Subcutaneous adipose tissue (tissue), 4 donors: ENCODE data around the gene DUS2. TPM values are rescaled to one million over a fixed set of nuclear protein-coding genes. Genes with fewer than 3 reads are reported as not detected.

Experiments used
- CTCF ChIP-seq: fragments of 450-650 bp; IDR thresholded peaks from one replicate; pipeline ENCODE4 v1.5.1; 2016; ENCODE audit warnings: low read depth, mild to moderate bottlenecking, control low read depth, antibody characterized with exemption, moderate library complexity
- total RNA-seq, 4 donors: library from RNA; depleted of rRNA; stranded (reverse); fragments of >200 nt; gene quantifications; one replicate each; pipeline ENCODE4 v1.1.0, GENCODE V29; 2016

DUS2 gene
- total RNA-seq, 4 donors from 2014 or later, result 6.4 to 19.8 (median 9.8) TPM

DNA sequence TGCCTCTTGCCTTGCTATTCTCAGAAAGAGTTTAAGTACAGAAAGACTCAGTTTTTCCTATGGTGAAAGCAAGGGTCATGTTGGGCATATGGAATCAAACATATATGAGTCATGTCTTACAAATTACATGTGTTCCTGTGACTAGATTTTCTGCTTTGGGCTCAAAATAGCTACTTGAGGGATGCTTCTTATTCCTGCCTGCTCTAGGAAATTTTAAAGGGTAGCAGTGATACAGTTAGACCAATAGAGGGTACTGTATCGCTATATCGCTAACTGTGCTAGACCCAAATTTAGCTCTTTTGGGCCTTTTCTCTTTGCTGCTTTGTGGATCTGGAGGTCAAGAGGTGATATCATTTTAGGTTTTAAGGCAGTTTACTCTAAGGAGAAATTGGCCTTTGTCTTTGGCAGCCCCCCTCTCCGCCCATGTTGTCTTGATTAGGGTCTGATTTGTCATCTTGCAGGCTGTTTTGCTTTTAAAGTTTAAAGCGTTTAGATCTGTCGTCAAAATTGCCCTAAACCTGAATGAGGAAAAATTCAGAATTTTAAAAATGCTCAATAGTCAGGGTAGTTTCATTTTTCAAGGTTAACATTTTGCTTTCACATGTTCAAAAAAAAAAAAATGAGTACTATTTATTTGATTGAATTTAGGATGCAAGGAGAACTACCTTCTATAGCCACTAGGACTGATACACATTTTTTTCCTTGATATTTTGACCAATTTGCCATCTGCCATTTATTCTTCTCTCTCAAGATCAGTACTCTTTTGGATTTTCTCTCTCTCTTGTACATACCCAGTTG is 70.9 kb downstream of the DUS2 start:
- TF ChIP-seq CTCF, result no peak

GRCh38 chr16:68094614-68094934 is 71.5 kb downstream of the DUS2 start:
- TF ChIP-seq CTCF, result no peak

GRCh38 chr16:68096491-68096890 is 73.4 kb downstream of the DUS2 start:
- TF ChIP-seq CTCF, result no peak

GRCh38 chr16:68097088-68097487 is 74.0 kb downstream of the DUS2 start:
- TF ChIP-seq CTCF, result no peak

GRCh38 chr16:68097895-68098294 is 74.8 kb downstream of the DUS2 start:
- no peak for TF ChIP-seq CTCF

DNA sequence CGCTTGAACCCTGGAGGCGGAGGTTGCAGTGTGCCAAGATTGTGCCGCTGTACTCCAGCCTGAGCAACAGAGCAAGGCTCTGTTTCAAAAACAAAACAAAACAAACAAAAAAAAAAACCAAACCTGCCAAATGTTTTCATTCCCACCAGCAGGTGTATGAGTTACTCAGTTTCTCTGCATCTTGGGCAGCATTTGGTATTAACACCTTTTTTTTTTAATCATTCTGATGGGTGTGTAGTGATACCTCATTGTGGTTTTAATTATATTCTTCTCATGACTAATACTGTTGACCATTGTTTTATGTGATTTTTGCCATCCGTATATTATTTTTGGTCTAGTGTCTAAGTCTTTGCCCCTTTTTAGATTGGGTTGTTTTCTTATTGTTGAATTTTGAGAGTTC is 77.4 kb downstream of the DUS2 start:
- TF ChIP-seq CTCF, result no peak

- no peak for TF ChIP-seq CTCF
Measured at GRCh38 chr16:68105611-68106010, 82.5 kb downstream of the DUS2 start.
